H9 (cell line): ENCODE measurements around the gene ZNF837. TPM values are rescaled to one million over a fixed set of nuclear protein-coding genes. Genes with fewer than 3 reads are reported as not detected.

Experiments
- DNase-seq: peaks from one replicate; pipeline ENCODE4 v3.0.0-alpha.2; 2017
- H2AFZ ChIP-seq: one replicate; pipeline ENCODE4 v1.6.1; 2013; ENCODE audit warnings: mild to moderate bottlenecking, low read length, control low read depth, moderate library complexity
- H2AK5ac ChIP-seq: 2 replicates; pipeline ENCODE4 v1.6.1; 2013; ENCODE audit warnings: low read length, control low read depth, mixed read lengths; ENCODE audit not compliant: insufficient read length
- H2BK120ac ChIP-seq: one replicate; pipeline ENCODE4 v1.6.1; 2013; ENCODE audit warnings: low read depth, mild to moderate bottlenecking, low read length, control low read depth, inconsistent platforms; ENCODE audit not compliant: poor library complexity, severe bottlenecking
- H2BK12ac ChIP-seq: 2 replicates; pipeline ENCODE4 v1.6.1; 2013; ENCODE audit warnings: low read length, control low read depth, mixed read lengths, low read depth; ENCODE audit not compliant: insufficient read length
- H2BK15ac ChIP-seq: 2 replicates; pipeline ENCODE4 v1.6.1; 2013; ENCODE audit warnings: low read depth, low read length, control low read depth
- H2BK20ac ChIP-seq: one replicate; pipeline ENCODE4 v1.6.1; 2013; ENCODE audit warnings: low read depth, mild to moderate bottlenecking, low read length, control low read depth, inconsistent platforms; ENCODE audit not compliant: poor library complexity, severe bottlenecking
- H2BK5ac ChIP-seq: 2 replicates; pipeline ENCODE4 v1.6.1; 2013; ENCODE audit warnings: low read length, control low read depth, mixed read lengths; ENCODE audit not compliant: insufficient read length
- H3K14ac ChIP-seq: 2 replicates; pipeline ENCODE4 v1.6.1; 2013; ENCODE audit warnings: low read length, control low read depth; ENCODE audit not compliant: insufficient read depth
- H3K18ac ChIP-seq: 2 replicates; pipeline ENCODE4 v1.6.1; 2013; ENCODE audit warnings: low read depth, mild to moderate bottlenecking, mixed read lengths, low read length, control low read depth; ENCODE audit not compliant: insufficient read length
- H3K23ac ChIP-seq: 2 replicates; pipeline ENCODE4 v1.6.1; 2013; ENCODE audit warnings: low read length, control low read depth, mixed read lengths, low read depth; ENCODE audit not compliant: insufficient read length
- H3K23me2 ChIP-seq: 2 replicates; pipeline ENCODE4 v1.6.1; 2013; ENCODE audit warnings: low read depth, mild to moderate bottlenecking, mixed read lengths, low read length, control low read depth; ENCODE audit not compliant: insufficient read length, poor library complexity, severe bottlenecking
- H3K27ac ChIP-seq: 2 replicates; pipeline ENCODE4 v1.5.1; 2013; ENCODE audit warnings: low read length, control low read depth, mixed read lengths, low read depth; ENCODE audit not compliant: insufficient read length
- H3K27me3 ChIP-seq: 2 replicates; pipeline ENCODE4 v1.6.1; 2013; ENCODE audit warnings: low read length, control low read depth, inconsistent platforms; ENCODE audit not compliant: insufficient read depth
- H3K4ac ChIP-seq: 2 replicates; pipeline ENCODE4 v1.6.1; 2013; ENCODE audit warnings: low read depth, mild to moderate bottlenecking, control low read depth, inconsistent platforms, low read length, moderate library complexity
- H3K4me1 ChIP-seq: 2 replicates; pipeline ENCODE4 v1.6.1; 2013; ENCODE audit warnings: low read length, control low read depth, inconsistent platforms; ENCODE audit not compliant: insufficient read depth
- H3K4me2 ChIP-seq: 2 replicates; pipeline ENCODE4 v1.6.1; 2013; ENCODE audit warnings: low read length, control low read depth, mixed read lengths; ENCODE audit not compliant: insufficient read length, insufficient read depth
- H3K56ac ChIP-seq: 2 replicates; pipeline ENCODE4 v1.6.1; 2013; ENCODE audit warnings: low read depth, mild to moderate bottlenecking, mixed read lengths, low read length, control low read depth; ENCODE audit not compliant: insufficient read length
- H3K79me1 ChIP-seq: 2 replicates; pipeline ENCODE4 v1.6.1; 2013; ENCODE audit warnings: low read depth, mild to moderate bottlenecking, moderate library complexity, low read length, control low read depth, inconsistent platforms; ENCODE audit not compliant: insufficient read depth, poor library complexity, severe bottlenecking
- H3K79me2 ChIP-seq: 2 replicates; pipeline ENCODE4 v1.6.1; 2013; ENCODE audit warnings: low read length, control low read depth, inconsistent platforms; ENCODE audit not compliant: insufficient read depth
- H3K9ac ChIP-seq: 2 replicates; pipeline ENCODE4 v1.6.1; 2013; ENCODE audit warnings: low read length, control low read depth, mixed read lengths; ENCODE audit not compliant: insufficient read length; ENCODE audit errors: extremely low read depth
- H3K9me3 ChIP-seq: one replicate; pipeline ENCODE4 v1.6.1; 2013; ENCODE audit warnings: low read depth, low read length, inconsistent platforms; ENCODE audit not compliant: control insufficient read depth
- H3T11ph ChIP-seq: one replicate; pipeline ENCODE4 v1.6.1; 2013; ENCODE audit warnings: mild to moderate bottlenecking, low read length, control low read depth, inconsistent platforms
- H4K20me1 ChIP-seq: one replicate; pipeline ENCODE4 v1.6.1; 2013; ENCODE audit not compliant: control insufficient read depth, insufficient read length, insufficient read depth
- H4K5ac ChIP-seq: 2 replicates; pipeline ENCODE4 v1.6.1; 2013; ENCODE audit warnings: low read depth, mild to moderate bottlenecking, mixed read lengths, low read length, control low read depth; ENCODE audit not compliant: insufficient read length
- H4K8ac ChIP-seq: replicated peaks from 2 replicates; pipeline ENCODE4 v1.6.1; 2013; ENCODE audit warnings: low read length, control low read depth, mixed read lengths, low read depth; ENCODE audit not compliant: insufficient read length
- H4K91ac ChIP-seq: 2 replicates; pipeline ENCODE4 v1.6.1; 2013; ENCODE audit warnings: low read depth, mild to moderate bottlenecking, moderate library complexity, mixed read lengths, low read length, control low read depth; ENCODE audit not compliant: insufficient read length
- H3K27ac Mint-ChIP-seq, 3 experiments: 2 replicates in 2 of 3; 3 replicates in 1 of 3; pipeline ENCODE4 v1.8.0; 2020 to 2021; ENCODE audit warnings: mixed read lengths in 3 of 3, mild to moderate bottlenecking in 1 of 3, moderate library complexity in 1 of 3
- H3K27me3 Mint-ChIP-seq: 2 replicates; pipeline ENCODE4 v1.8.0; 2021; ENCODE audit warnings: low read depth, mild to moderate bottlenecking, moderate library complexity, mixed read lengths
- H3K36me3 Mint-ChIP-seq, 3 experiments: 2 replicates in 2 of 3; 3 replicates in 1 of 3; pipeline ENCODE4 v1.8.0; 2020 to 2021; ENCODE audit warnings: low read depth in 3 of 3, mixed read lengths in 3 of 3; ENCODE audit not compliant: insufficient read depth in 1 of 3
- H3K4me1 Mint-ChIP-seq, 2 experiments: 2 replicates each; pipeline ENCODE4 v1.8.0; 2020; ENCODE audit warnings: mixed read lengths in 2 of 2
- H3K4me3 Mint-ChIP-seq, 2 experiments: 2 replicates in 1 of 2; 3 replicates in 1 of 2; pipeline ENCODE4 v1.8.0; 2020 to 2021; ENCODE audit warnings: mild to moderate bottlenecking in 2 of 2, mixed read lengths in 2 of 2, moderate library complexity in 1 of 2
- H3K9me3 Mint-ChIP-seq, 2 experiments: 2 replicates in 1 of 2; 3 replicates in 1 of 2; pipeline ENCODE4 v1.8.0; 2020; ENCODE audit warnings: mild to moderate bottlenecking in 2 of 2, mixed read lengths in 2 of 2, moderate library complexity in 1 of 2
- CTCF ChIP-seq: fragments of 200-600 bp; sonication (generic); conservative IDR thresholded peaks from 3 replicates; pipeline ENCODE4 v1.8.0; 2021; ENCODE audit warnings: antibody characterized with exemption, mild to moderate bottlenecking
- WGBS: extraction: QIAGEN DNeasy Blood & Tissue Kit; methylation state at CpG from one replicate; pipeline ENCODE4 v1.1.7; 2013; ENCODE audit warnings: missing lambda C conversion rate, low lambda C conversion rate, mixed read lengths; ENCODE audit not compliant: insufficient read length; ENCODE audit errors: extremely low coverage; 5-methylcytosine and 5-hydroxymethylcytosine counted together
- total RNA-seq: library from RNA; stranded (reverse); gene quantifications from 2 replicates; pipeline ENCODE4 v1.2.1, GENCODE V29; 2021

The ZNF837 gene
- total RNA-seq, 1 experiment from 2014 or later: 3.4 TPM

- H3K9ac ChIP-seq: peak overlapping the region; percentile 92
- H3K27ac ChIP-seq: no peak overlapping the region
- H3K18ac ChIP-seq: peak overlapping the region; percentile 76
- no peak overlapping the region for H2BK15ac ChIP-seq
- no peak overlapping the region for H3K27ac Mint-ChIP-seq
- no peak overlapping the region for H2BK120ac ChIP-seq
- no peak for TF ChIP-seq CTCF
- no peak overlapping the region for H2BK20ac ChIP-seq
- peak overlapping the region; percentile 86 for H3K4me2 ChIP-seq
- H4K20me1 ChIP-seq: peaks cover 5% of the 10 kb centered on the region
- H3K4me1 Mint-ChIP-seq: peaks cover 4 to 5% of the 10 kb centered on the region in 2 experiments; a peak in 3 of 4 replicates
- peak overlapping the region; percentile 76; the same call in 1 of the 2 replicates for H3K14ac ChIP-seq
- no peak overlapping the region for H3K4me3 Mint-ChIP-seq
- H3K27me3 ChIP-seq: no peaks in the 10 kb centered on the region
- H4K5ac ChIP-seq: no peak overlapping the region
- no peak overlapping the region for H2AK5ac ChIP-seq
- no peaks in the 10 kb centered on the region for H3K4me1 ChIP-seq
- H3K56ac ChIP-seq: no peak overlapping the region
- H3K79me1 ChIP-seq: no peaks in the 10 kb centered on the region
- H2BK12ac ChIP-seq: no peak overlapping the region
- no peak overlapping the region for H4K8ac ChIP-seq
- H3K23ac ChIP-seq: no peak overlapping the region
- no peak overlapping the region for H2AFZ ChIP-seq
- WGBS: no CpG with 5 or more reads among the region's 9 CpGs
- no peaks in the 10 kb centered on the region for H3K9me3 ChIP-seq
- no peaks in the 10 kb centered on the region for H3K79me2 ChIP-seq
- H4K91ac ChIP-seq: no peak overlapping the region
- no peaks in the 10 kb centered on the region for H3K27me3 Mint-ChIP-seq
- no peaks in the 10 kb centered on the region; a peak in 1 of 7 replicates for H3K36me3 Mint-ChIP-seq
- H3K4ac ChIP-seq: no peak overlapping the region
- H2BK5ac ChIP-seq: no peak overlapping the region
- no peak for DNase-seq
- H3T11ph ChIP-seq: no peak overlapping the region
- H3K9me3 Mint-ChIP-seq: no peaks in the 10 kb centered on the region
- peaks cover 10% of the 10 kb centered on the region for H3K23me2 ChIP-seq
Observed at GRCh38 chr19:58326501-58326913, 54.3 kb downstream of the ZNF837 start.
